Loucy (cell line): ENCODE results near the gene NAIF1.

Experiments used
- H2AFZ ChIP-seq: fragments of 200-600 bp; sonication (generic); 2 replicates; pipeline ENCODE4 v1.6.0; 2016; ENCODE audit warnings: antibody characterized with exemption, mild to moderate bottlenecking, low read length, moderate library complexity
- H3F3A ChIP-seq: fragments of 200-600 bp; 2 replicates; pipeline ENCODE4 v1.6.0; 2016; ENCODE audit warnings: antibody characterized with exemption, low read depth, mild to moderate bottlenecking
- H3K27me3 ChIP-seq: fragments of 200-600 bp; sonication (generic); 2 replicates; pipeline ENCODE4 v1.6.1; 2014; ENCODE audit warnings: low read length, mild to moderate bottlenecking; ENCODE audit not compliant: insufficient read depth, poor library complexity, severe bottlenecking
- H3K36me3 ChIP-seq: fragments of 200-600 bp; sonication (generic); 2 replicates; pipeline ENCODE4 v1.6.1; 2016; ENCODE audit warnings: low read length; ENCODE audit not compliant: insufficient read depth
- H3K4me1 ChIP-seq: fragments of 200-600 bp; sonication (generic); 2 replicates; pipeline ENCODE4 v1.5.1; 2014; ENCODE audit warnings: low read length, mild to moderate bottlenecking; ENCODE audit not compliant: insufficient read depth, poor library complexity, severe bottlenecking
- H3K4me2 ChIP-seq: fragments of 200-600 bp; sonication (generic); 2 replicates; pipeline ENCODE4 v1.6.0; 2014; ENCODE audit warnings: antibody characterized with exemption, low read length, low read depth, mild to moderate bottlenecking; ENCODE audit not compliant: poor library complexity, severe bottlenecking
- H3K4me3 ChIP-seq: fragments of 200-600 bp; sonication (generic); 2 replicates; pipeline ENCODE4 v1.5.1; 2014; ENCODE audit warnings: low read length, mild to moderate bottlenecking, mixed read lengths; ENCODE audit not compliant: poor library complexity, severe bottlenecking
- H3K79me2 ChIP-seq: fragments of 200-600 bp; sonication (generic); 2 replicates; pipeline ENCODE4 v1.6.1; 2014; ENCODE audit warnings: low read length; ENCODE audit not compliant: insufficient read depth
- H3K9ac ChIP-seq: fragments of 200-600 bp; sonication (generic); 2 replicates; pipeline ENCODE4 v1.6.0; 2014; ENCODE audit warnings: mild to moderate bottlenecking, low read depth, low read length, moderate library complexity; ENCODE audit not compliant: poor library complexity, severe bottlenecking
- H3K9me2 ChIP-seq: fragments of 200-600 bp; sonication (generic); replicated peaks from 2 replicates; pipeline ENCODE4 v1.6.1; 2016; ENCODE audit warnings: low read depth, low read length, mixed read lengths
- H3K9me3 ChIP-seq: fragments of 200-600 bp; sonication (generic); 2 replicates; pipeline ENCODE4 v1.6.1; 2014; ENCODE audit warnings: mild to moderate bottlenecking, antibody characterized with exemption, low read length, low read depth; ENCODE audit not compliant: insufficient read depth
- H4K20me1 ChIP-seq: fragments of 200-600 bp; sonication (generic); 2 replicates; pipeline ENCODE4 v1.6.0; 2014; ENCODE audit warnings: antibody characterized with exemption, low read length, mild to moderate bottlenecking; ENCODE audit not compliant: insufficient read depth, poor library complexity, severe bottlenecking
- EZH2phosphoT487 ChIP-seq: fragments of 200-600 bp; IDR thresholded peaks from 2 replicates; pipeline ENCODE4 v1.6.1; 2018; ENCODE audit warnings: antibody characterized with exemption, mild to moderate bottlenecking, moderate library complexity, borderline replicate concordance
- TF ChIP-seq, protein P1 (sequence below): fragments of 200-600 bp; sonication (generic); conservative IDR thresholded peaks from 2 replicates; pipeline ENCODE4 v1.5.1; 2014; ENCODE audit warnings: mild to moderate bottlenecking, antibody characterized with exemption, low read length

Gene NAIF1

DNA sequence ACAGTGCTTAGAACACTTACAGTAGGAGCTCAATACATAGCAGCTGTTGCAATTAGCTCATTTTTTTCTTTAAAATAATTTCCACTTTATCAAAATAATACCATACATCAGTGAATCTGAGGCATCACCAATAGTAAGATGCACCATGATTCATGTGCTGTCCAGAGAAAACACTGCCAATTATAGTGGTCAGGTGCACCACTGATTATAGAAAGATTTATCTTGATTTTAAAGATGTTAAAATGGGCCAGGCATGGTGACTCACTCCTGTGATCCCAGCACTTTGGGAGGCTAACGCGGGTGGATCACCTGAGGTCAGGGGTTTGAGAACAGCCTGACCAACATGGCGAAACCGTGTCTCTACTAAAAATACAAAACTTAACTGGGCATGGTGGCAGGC, 39.4 kb downstream of the NAIF1 start:
- peak overlapping the region; percentile 2 for H3K4me2 ChIP-seq
- no peak overlapping the region for H2AFZ ChIP-seq
- H4K20me1 ChIP-seq, result no peaks in the 10 kb centered on the region
- H3K9me3 ChIP-seq, result no peaks in the 10 kb centered on the region
- H3K9me2 ChIP-seq, result no peaks in the 10 kb centered on the region
- H3K36me3 ChIP-seq, result no peaks in the 10 kb centered on the region
- H3F3A ChIP-seq, result peaks cover 8% of the 10 kb centered on the region
- TF ChIP-seq, protein P1, sequence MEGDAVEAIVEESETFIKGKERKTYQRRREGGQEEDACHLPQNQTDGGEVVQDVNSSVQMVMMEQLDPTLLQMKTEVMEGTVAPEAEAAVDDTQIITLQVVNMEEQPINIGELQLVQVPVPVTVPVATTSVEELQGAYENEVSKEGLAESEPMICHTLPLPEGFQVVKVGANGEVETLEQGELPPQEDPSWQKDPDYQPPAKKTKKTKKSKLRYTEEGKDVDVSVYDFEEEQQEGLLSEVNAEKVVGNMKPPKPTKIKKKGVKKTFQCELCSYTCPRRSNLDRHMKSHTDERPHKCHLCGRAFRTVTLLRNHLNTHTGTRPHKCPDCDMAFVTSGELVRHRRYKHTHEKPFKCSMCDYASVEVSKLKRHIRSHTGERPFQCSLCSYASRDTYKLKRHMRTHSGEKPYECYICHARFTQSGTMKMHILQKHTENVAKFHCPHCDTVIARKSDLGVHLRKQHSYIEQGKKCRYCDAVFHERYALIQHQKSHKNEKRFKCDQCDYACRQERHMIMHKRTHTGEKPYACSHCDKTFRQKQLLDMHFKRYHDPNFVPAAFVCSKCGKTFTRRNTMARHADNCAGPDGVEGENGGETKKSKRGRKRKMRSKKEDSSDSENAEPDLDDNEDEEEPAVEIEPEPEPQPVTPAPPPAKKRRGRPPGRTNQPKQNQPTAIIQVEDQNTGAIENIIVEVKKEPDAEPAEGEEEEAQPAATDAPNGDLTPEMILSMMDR, result no peak
- no peak for TF ChIP-seq EZH2phosphoT487
- peaks cover 60% of the 10 kb centered on the region for H3K4me1 ChIP-seq
- H3K79me2 ChIP-seq, result 0 out of 2 replicates have a peak, but pooled peaks cover 5% of the 10 kb centered on the region
- H3K9ac ChIP-seq, result no peak overlapping the region
- H3K27me3 ChIP-seq, result no peaks in the 10 kb centered on the region
- no peak overlapping the region for H3K4me3 ChIP-seq

DNA sequence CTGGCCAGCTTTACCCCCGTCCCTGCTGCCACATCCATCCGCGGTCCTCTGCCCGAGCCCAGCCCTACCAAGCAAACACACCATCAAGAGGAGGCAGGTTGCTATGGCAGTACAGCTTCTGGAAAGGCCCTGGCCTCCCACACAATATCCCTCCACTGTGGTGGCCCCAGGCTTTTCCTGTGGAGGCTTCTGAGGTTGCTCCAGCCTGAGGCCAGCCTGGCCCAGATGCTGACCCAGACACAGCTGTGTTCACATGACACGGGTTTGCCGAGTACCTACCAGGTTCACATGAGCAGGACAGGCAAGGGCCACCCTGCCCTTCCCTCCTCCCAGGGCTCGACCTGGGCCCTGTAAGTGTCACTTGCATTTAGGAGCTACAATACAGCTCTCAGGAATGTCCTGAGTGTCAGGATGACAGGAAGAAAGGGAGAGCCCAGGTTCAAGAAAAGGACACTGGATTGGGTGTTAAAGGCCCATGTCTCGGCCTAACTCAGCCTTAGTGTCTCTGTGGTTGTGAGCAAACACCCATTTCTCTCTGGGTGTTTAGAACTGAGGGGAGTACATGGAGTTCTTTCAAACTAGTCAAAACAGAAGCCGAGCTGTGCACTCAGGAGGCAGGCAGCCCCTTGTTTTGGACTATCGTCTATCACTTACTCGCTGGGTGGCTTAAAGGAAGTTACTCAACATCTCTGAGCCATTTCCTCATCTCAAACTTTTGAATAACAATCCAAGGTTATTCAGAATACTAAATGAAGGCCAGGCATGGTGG, 40.2 kb downstream of the NAIF1 start:
- H3K9ac ChIP-seq, result peak overlapping the region; percentile 51
- H4K20me1 ChIP-seq, result no peaks in the 10 kb centered on the region
- peak overlapping the region; percentile 51 for H3K4me3 ChIP-seq
- no peaks in the 10 kb centered on the region for H3K9me3 ChIP-seq
- H3K4me2 ChIP-seq, result peak overlapping the region; percentile 62
- 0 out of 2 replicates have a peak, but pooled peaks cover 5% of the 10 kb centered on the region for H3K79me2 ChIP-seq
- H3K4me1 ChIP-seq, result peaks cover 65% of the 10 kb centered on the region
- no peak for TF ChIP-seq EZH2phosphoT487
- TF ChIP-seq, protein P1, result no peak
- no peak overlapping the region for H2AFZ ChIP-seq
- H3K27me3 ChIP-seq, result no peaks in the 10 kb centered on the region
- H3F3A ChIP-seq, result peaks cover 8% of the 10 kb centered on the region
- H3K9me2 ChIP-seq, result no peaks in the 10 kb centered on the region
- no peaks in the 10 kb centered on the region for H3K36me3 ChIP-seq

DNA sequence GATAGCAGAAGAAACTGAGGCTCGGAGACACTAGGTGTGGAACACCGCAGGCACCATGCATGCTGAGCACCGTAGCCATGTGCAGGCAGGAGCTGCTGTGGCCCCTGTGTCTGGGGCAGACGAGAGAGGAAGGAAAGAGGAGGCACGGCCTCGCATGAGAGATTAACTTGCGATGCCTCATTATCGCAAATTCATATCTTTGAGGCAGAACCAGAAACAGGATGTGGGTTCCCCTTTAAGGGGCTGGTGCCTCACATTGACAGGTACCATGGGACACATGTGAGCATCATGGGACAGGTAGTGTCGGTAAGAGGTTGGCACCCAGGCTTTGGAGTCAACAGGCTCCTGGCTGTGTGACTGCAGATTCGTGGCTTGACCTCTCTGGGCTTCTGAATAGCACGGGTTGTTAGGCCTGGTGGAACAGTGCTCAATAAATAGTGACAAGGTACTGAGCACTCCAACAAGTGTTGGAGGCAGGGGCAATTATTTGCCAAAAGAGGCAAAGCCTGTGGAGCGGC, 40.8 kb downstream of the NAIF1 start:
- peaks cover 8% of the 10 kb centered on the region for H3F3A ChIP-seq
- no peaks in the 10 kb centered on the region for H3K9me2 ChIP-seq
- H4K20me1 ChIP-seq, result no peaks in the 10 kb centered on the region
- peak overlapping the region; percentile 61 for H3K9ac ChIP-seq
- H3K4me2 ChIP-seq, result peak overlapping the region; percentile 62
- peaks cover 66% of the 10 kb centered on the region for H3K4me1 ChIP-seq
- H3K36me3 ChIP-seq, result no peaks in the 10 kb centered on the region
- peak overlapping the region; percentile 51 for H3K4me3 ChIP-seq
- H3K9me3 ChIP-seq, result no peaks in the 10 kb centered on the region
- no peak overlapping the region for H2AFZ ChIP-seq
- no peaks in the 10 kb centered on the region for H3K27me3 ChIP-seq
- 0 out of 2 replicates have a peak, but pooled peaks cover 5% of the 10 kb centered on the region for H3K79me2 ChIP-seq
- TF ChIP-seq, protein P1, result no peak
- TF ChIP-seq EZH2phosphoT487, result no peak
